CD4-positive, alpha-beta T cell (primary cell): ENCODE measurements around the gene DIP2C. TPM values are rescaled to one million over a fixed set of nuclear protein-coding genes. Genes with fewer than 3 reads are reported as not detected.

Experiments used
- ATAC-seq: fragments of 200-7000 bp; cut with Tn5 transposase; one replicate; pipeline ENCODE4 v1.10.0; 2022; ENCODE audit warnings: mild to moderate bottlenecking; ENCODE audit not compliant: poor library complexity
- CTCF ChIA-PET: fragments of 350-600 bp; sonication (Branson Sonifier 250); formaldehyde crosslinking; loops from one replicate; lab custom pipeline; 2021; ENCODE audit warnings: antibody characterized with exemption, inconsistent platforms; lab: Charles Lee
- POLR2A ChIA-PET: fragments of 350-600 bp; sonication (Branson Sonifier 250); formaldehyde crosslinking; loops from one replicate; lab custom pipeline; 2021; ENCODE audit warnings: antibody characterized with exemption, inconsistent platforms; lab: Charles Lee
- DNase-seq, 14 experiments: peaks; one replicate each; pipeline ENCODE4 v3.0.0-alpha.2; 2013 to 2020; ENCODE audit warnings: mixed read lengths in 2 of 14
- H3K27ac ChIP-seq, 2 donors: one replicate each; pipeline versions ENCODE4 v1.5.1 to v1.7.0; 2013; ENCODE audit warnings: low read length in 2 of 2, low read depth in 1 of 2, mild to moderate bottlenecking in 1 of 2
- H3K27me3 ChIP-seq, 2 experiments: 1 replicate in 1 of 2; 2 replicates in 1 of 2; pipeline versions ENCODE4 v1.6.1 to v1.7.0; 2013; ENCODE audit warnings: low read length in 2 of 2, control low read depth in 1 of 2, mild to moderate bottlenecking in 1 of 2, moderate library complexity in 1 of 2; ENCODE audit not compliant: insufficient read depth in 2 of 2, control insufficient read depth in 1 of 2
- H3K36me3 ChIP-seq: one replicate; pipeline ENCODE4 v1.6.1; 2013; ENCODE audit warnings: low read length, control low read depth; ENCODE audit not compliant: insufficient read depth
- H3K4me1 ChIP-seq: one replicate; pipeline ENCODE4 v1.6.1; 2013; ENCODE audit warnings: low read length, control low read depth; ENCODE audit not compliant: insufficient read depth
- H3K4me3 ChIP-seq: one replicate; pipeline ENCODE4 v1.5.1; 2013; ENCODE audit warnings: mild to moderate bottlenecking, low read length, moderate library complexity
- H3K9me3 ChIP-seq, 2 experiments: 1 replicate in 1 of 2; 2 replicates in 1 of 2; pipeline versions ENCODE4 v1.6.1 to v1.7.0; 2013; ENCODE audit warnings: low read length in 2 of 2, mild to moderate bottlenecking in 2 of 2, control low read depth in 1 of 2, moderate library complexity in 1 of 2; ENCODE audit not compliant: control insufficient read depth in 1 of 2, insufficient read depth in 1 of 2
- H3K27ac Mint-ChIP-seq: one replicate; pipeline ENCODE4 v1.8.0; 2020; ENCODE audit warnings: mixed read lengths
- H3K27me3 Mint-ChIP-seq: one replicate; pipeline ENCODE4 v1.8.0; 2021; ENCODE audit warnings: mixed read lengths
- H3K36me3 Mint-ChIP-seq: one replicate; pipeline ENCODE4 v1.8.0; 2021; ENCODE audit warnings: low read depth, mixed read lengths
- H3K4me1 Mint-ChIP-seq: one replicate; pipeline ENCODE4 v1.8.0; 2021; ENCODE audit warnings: low read depth, mixed read lengths
- H3K4me3 Mint-ChIP-seq: one replicate; pipeline ENCODE4 v1.8.0; 2020; ENCODE audit warnings: mild to moderate bottlenecking, mixed read lengths
- H3K9me3 Mint-ChIP-seq: one replicate; pipeline ENCODE4 v1.8.0; 2020; ENCODE audit warnings: mixed read lengths
- intact Hi-C, 2 experiments: fragments of 100-400 bp; cut with DNase I in 1 of 2; cut with micrococcal nuclease in 1 of 2; formaldehyde crosslinking; loops; one replicate each; pipeline versions ENCODE4 v1.15.1 to v1.9.0; 2023 to 2025; cut with DNase I, micrococcal nuclease
- total RNA-seq, 174 experiments: library from RNA in 2 of 174; stranded (reverse) in 2 of 174; gene quantifications; one replicate each; pipeline ENCODE4 v1.2.3 and lab custom pipeline; 2021 to 2026
- TF ChIP-seq, protein P1 (sequence below): fragments of 200-600 bp; IDR thresholded peaks from one replicate; pipeline ENCODE4 v1.8.0; 2022; ENCODE audit warnings: antibody characterized with exemption, mild to moderate bottlenecking

DIP2C gene
- total RNA-seq, 2 experiments from 2014 or later, result 4.1 TPM

- ATAC-seq (no peak), DNase-seq (no peak)
- no peak overlapping the region for H3K4me3 Mint-ChIP-seq
- ChIA-PET POLR2A (interaction anchor here (1.2 kb wide), 1 partner anchor 39 kb away, joined by 3 read pairs; no protein-coding TSS in a partner anchor), CTCF (no interaction called here)
- TF ChIP-seq, protein P1, sequence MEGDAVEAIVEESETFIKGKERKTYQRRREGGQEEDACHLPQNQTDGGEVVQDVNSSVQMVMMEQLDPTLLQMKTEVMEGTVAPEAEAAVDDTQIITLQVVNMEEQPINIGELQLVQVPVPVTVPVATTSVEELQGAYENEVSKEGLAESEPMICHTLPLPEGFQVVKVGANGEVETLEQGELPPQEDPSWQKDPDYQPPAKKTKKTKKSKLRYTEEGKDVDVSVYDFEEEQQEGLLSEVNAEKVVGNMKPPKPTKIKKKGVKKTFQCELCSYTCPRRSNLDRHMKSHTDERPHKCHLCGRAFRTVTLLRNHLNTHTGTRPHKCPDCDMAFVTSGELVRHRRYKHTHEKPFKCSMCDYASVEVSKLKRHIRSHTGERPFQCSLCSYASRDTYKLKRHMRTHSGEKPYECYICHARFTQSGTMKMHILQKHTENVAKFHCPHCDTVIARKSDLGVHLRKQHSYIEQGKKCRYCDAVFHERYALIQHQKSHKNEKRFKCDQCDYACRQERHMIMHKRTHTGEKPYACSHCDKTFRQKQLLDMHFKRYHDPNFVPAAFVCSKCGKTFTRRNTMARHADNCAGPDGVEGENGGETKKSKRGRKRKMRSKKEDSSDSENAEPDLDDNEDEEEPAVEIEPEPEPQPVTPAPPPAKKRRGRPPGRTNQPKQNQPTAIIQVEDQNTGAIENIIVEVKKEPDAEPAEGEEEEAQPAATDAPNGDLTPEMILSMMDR, result no peak
- H3K9me3 ChIP-seq, result no peaks in the 10 kb centered on the region
- no peaks in the 10 kb centered on the region for H3K9me3 Mint-ChIP-seq
- intact Hi-C loops, result loop anchor here in 1 of 2 experiments (10.0 kb wide), 1 partner anchor 315 kb away; no protein-coding TSS in a partner anchor
- H3K4me1 Mint-ChIP-seq, result peaks cover 16% of the 10 kb centered on the region
- H3K27ac ChIP-seq, result no peak overlapping the region
- H3K27ac Mint-ChIP-seq, result no peak overlapping the region
- peaks cover 0 to 4% of the 10 kb centered on the region in 2 experiments for H3K27me3 ChIP-seq
- no peaks in the 10 kb centered on the region for H3K27me3 Mint-ChIP-seq
- peaks cover 13% of the 10 kb centered on the region for H3K4me1 ChIP-seq
- no peaks in the 10 kb centered on the region for H3K36me3 ChIP-seq
- no peaks in the 10 kb centered on the region for H3K36me3 Mint-ChIP-seq
- no peak overlapping the region for H3K4me3 ChIP-seq
Measured at GRCh38 chr10:509361-510102, 179.9 kb downstream of the DIP2C start.

- intact Hi-C loops, result no loop called here
- CTCF ChIA-PET, result no interaction called here
Measured at GRCh38 chr10:508726-509125, 180.7 kb downstream of the DIP2C start.

DNA sequence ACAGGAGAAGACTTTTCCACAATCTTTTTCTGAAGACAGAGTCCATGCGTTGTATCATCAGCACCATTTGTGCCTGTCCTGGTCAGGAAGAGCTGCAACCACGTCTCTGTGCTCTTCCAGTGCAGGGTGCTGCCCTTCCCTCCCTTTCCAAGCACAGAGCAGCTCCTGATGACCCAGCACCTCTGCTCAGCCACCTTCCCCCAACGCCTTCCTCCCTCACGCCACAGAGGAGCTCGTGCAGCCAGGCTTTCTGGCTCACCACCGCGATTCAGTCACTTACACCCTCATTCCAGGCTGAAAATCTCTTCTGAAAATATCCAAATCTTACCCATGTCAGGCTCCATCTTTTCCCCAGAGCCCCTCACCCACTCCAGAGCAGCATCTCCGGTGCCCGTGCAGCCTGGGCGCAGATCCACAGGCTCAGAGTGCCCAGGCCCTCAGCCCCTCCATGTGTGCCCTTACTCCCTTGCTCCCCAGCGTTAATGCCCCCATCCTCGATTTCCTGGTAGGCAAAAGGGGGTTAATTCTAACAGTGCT is 181.5 kb downstream of the DIP2C start:
- Histone ChIP-seq H3K36me3 (no peaks in the 10 kb centered on the region), H3K27me3 (peaks cover 0 to 4% of the 10 kb centered on the region in 2 experiments), H3K4me1 (peaks cover 13% of the 10 kb centered on the region), H3K27ac (no peak overlapping the region), H3K4me3 (no peak overlapping the region), H3K9me3 (no peaks in the 10 kb centered on the region)
- H3K27me3 Mint-ChIP-seq, result peaks cover 3% of the 10 kb centered on the region
- no peak for ATAC-seq
- H3K4me1 Mint-ChIP-seq, result peaks cover 15% of the 10 kb centered on the region
- H3K36me3 Mint-ChIP-seq, result no peaks in the 10 kb centered on the region
- CTCF ChIA-PET, result no interaction called here
- no peak for DNase-seq
- no peak overlapping the region for H3K27ac Mint-ChIP-seq
- intact Hi-C loops, result no loop called here
- H3K4me3 Mint-ChIP-seq, result no peak overlapping the region
- no peaks in the 10 kb centered on the region for H3K9me3 Mint-ChIP-seq
- TF ChIP-seq, protein P1, result no peak
- POLR2A ChIA-PET, result no interaction called here

More at GRCh38 chr10:508726-509125, 180.7 kb downstream of the DIP2C start:
- peaks cover 16% of the 10 kb centered on the region for H3K4me1 Mint-ChIP-seq
- no peaks in the 10 kb centered on the region for H3K9me3 Mint-ChIP-seq
- H3K27me3 Mint-ChIP-seq, result no peaks in the 10 kb centered on the region
- Histone ChIP-seq H3K9me3 (no peaks in the 10 kb centered on the region), H3K27ac (no peak overlapping the region), H3K4me3 (no peak overlapping the region), H3K27me3 (peaks cover 0 to 4% of the 10 kb centered on the region in 2 experiments), H3K36me3 (no peaks in the 10 kb centered on the region), H3K4me1 (peaks cover 13% of the 10 kb centered on the region)
- H3K36me3 Mint-ChIP-seq, result no peaks in the 10 kb centered on the region
- DNase-seq (no peak), ATAC-seq (no peak)
- H3K27ac Mint-ChIP-seq, result no peak overlapping the region
- POLR2A ChIA-PET, result no interaction called here
- H3K4me3 Mint-ChIP-seq, result no peak overlapping the region
- TF ChIP-seq, protein P1, result no peak
